Right cardiac atrium (tissue), 5 donors: ENCODE results near the gene AGRN. TPM values are rescaled to one million over a fixed set of nuclear protein-coding genes. Genes with fewer than 3 reads are reported as not detected.
A peak's percentile ranks its signal among the peaks of the same experiment; 100 is the strongest.

Experiments used
- ATAC-seq, 2 donors: fragments of 200-7000 bp; cut with Tn5 transposase; one replicate each; pipeline versions ENCODE4 v1.8.0 to v1.9.1; 2020; ENCODE audit warnings: moderate library complexity in 2 of 2, mild to moderate bottlenecking in 1 of 2
- DNase-seq, 3 donors: peaks; one replicate each; pipeline ENCODE4 v3.0.0-alpha.2; 2020
- H3K27ac ChIP-seq: one replicate; pipeline ENCODE4 v1.5.1; 2013; ENCODE audit warnings: mild to moderate bottlenecking, low read length, control low read depth, moderate library complexity
- H3K27me3 ChIP-seq: one replicate; pipeline ENCODE4 v1.6.1; 2013; ENCODE audit not compliant: control insufficient read depth, insufficient read depth
- H3K4me1 ChIP-seq: one replicate; pipeline ENCODE4 v1.6.1; 2013; ENCODE audit warnings: low read length; ENCODE audit not compliant: control insufficient read depth, insufficient read depth
- H3K4me3 ChIP-seq: one replicate; pipeline ENCODE4 v1.5.1; 2013; ENCODE audit warnings: low read length, control low read depth
- H3K9me3 ChIP-seq: one replicate; pipeline ENCODE4 v1.6.1; 2013; ENCODE audit warnings: low read length; ENCODE audit not compliant: control insufficient read depth
- WGBS: extraction: QIAGEN DNeasy Blood & Tissue Kit; methylation state at CpG from one replicate; pipeline ENCODE4 v1.1.7; 2013; 5-methylcytosine and 5-hydroxymethylcytosine counted together
- intact Hi-C, 4 donors: fragments of 100-400 bp; cut with DNase I; formaldehyde crosslinking; loops; one replicate each; pipeline versions ENCODE4 v1.11.0 to v1.14.0; 2022 to 2023
- polyA plus RNA-seq: library from polyadenylated mRNA; stranded (reverse); fragments of 200-250 nt; gene quantifications from one replicate; pipeline ENCODE4 v1.2.3, GENCODE V29; 2013
- total RNA-seq, 4 donors: library from RNA; stranded (reverse); fragmentation: NEBNext Ultra II Directional; extraction: Animal tissue kit (Norgen Biotek cat#: 25700); gene quantifications; one replicate each; pipeline ENCODE4 v1.2.1, GENCODE V29; 2021
- donor health status: healthy with polysubstance abuse.
- donor health status: DM: no; HTN: yes; CAD: no.
- donor health status: DM: no; HTN: no; CAD: no.
- donor health status: DM: no; HTN: yes; CAD: no; lungs with severe emphysema.
- donor health status: DM: yes; HTN: yes; CAD: no.

Gene AGRN
- total and polyA plus RNA-seq, 5 donors, result 12.0 to 26.4 (median 19.3) TPM

DNA sequence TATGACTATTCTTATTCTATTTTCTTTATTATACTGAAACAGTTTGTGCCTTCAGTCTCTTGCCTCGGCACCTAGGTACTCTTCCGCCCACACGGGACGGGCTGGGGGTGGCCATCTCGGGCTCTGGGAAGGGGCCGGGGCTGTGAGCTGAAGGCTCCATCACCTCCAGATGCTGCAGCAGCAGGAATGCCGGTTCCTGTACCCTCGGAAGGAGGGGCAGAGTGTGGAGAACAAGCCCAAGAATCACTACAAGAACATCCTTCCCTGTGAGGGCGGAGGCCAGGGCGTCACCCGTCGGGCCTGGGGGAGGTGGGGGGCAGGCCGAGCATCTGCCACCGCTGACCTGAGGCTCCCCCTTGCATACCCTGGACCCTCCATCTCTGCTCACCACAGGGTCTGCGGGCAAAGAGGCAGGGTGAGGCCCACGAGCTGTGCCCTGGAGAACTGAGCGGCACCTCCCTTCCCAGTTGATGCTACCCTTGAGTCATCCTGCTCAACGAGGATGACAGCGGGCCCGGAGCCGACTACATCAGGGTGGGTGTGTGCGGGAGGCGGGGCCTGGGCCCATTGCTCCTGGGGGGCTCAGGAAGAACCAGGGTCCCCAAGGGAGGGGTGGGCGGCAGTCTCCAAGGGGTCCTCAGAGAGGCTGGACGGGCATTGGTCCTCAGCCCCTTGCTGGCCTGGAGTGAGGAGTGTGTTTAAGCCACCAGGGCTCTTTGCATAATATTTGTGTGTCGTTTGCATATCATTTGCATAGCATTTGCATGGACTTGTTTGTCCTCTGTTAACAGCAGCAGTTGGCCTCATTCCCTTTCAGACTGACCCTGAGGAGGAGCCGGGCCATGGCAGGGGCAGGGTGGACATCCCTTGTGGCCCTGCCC is 46.7 kb downstream of the AGRN start:
- ATAC-seq (no peak), DNase-seq (no peak)
- Histone ChIP-seq H3K4me1 (no peaks in the 10 kb centered on the region), H3K27me3 (no peaks in the 10 kb centered on the region), H3K9me3 (no peaks in the 10 kb centered on the region), H3K4me3 (no peak overlapping the region), H3K27ac (no peak overlapping the region)
- intact Hi-C loops, result no loop called here
- WGBS, result 62% methylated on average over 27 of the region's 27 CpGs

DNA sequence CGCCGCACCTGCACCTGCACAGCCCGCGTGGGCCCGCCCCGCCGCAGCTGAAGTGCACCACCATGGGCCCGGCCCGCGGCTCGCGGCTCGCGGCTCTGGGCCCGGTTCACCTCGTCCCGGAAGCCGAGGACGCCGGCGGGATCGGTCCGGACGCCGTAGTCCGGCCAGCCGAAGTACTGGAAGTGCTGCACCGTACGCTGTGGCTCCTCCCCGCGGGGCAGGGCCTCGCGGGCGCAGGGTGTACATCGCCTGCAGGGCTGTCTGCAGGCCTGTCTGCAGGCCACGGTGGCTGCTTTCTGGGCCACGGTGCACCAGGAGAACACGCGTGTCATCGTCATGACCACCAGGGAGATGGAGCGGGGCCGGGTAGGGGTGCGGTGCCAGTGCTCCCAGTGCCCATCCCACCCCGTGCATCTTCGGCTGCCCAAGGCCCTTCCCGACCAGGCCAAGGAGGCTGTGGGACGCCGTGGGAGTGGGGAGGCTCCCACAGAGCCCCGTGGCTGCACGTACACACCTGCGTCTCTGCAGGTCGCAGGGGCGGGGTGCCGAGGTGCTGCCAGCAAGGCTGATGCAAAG is 47.5 kb downstream of the AGRN start:
- H3K27me3 ChIP-seq, result no peaks in the 10 kb centered on the region
- intact Hi-C loops, result no loop called here

DNA sequence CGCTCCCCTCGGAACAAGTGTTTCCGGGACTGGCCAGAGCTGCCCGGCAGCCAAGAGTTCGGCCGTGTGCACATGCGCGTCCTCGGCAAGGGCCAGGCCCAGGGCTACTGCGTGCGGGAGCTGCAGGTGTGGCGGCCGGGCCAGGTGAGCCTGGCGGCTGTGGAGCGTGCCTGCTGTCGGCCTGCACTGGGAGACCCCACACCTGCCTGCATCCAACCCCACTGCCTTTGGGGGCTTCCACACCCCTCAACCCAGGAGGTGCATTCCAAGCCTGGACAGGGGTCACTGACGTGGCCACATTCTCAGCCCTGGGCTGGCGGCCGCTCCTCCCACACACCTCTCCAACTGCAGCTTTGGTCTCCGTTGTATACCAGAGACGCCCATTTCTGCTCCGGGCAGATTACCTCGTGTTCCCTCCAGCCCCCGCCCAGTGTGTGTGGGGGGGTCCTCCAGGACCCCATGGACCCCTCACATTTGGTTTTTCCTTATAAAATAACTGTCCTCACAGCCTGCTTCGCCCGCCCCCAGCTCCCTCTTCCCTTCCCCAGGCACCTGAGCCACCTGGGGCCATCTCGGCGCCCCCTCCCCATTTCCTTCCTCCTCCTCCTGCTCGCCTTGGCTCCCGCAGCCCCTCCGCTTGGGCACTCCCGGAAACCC is 48.1 kb downstream of the AGRN start:
- Histone ChIP-seq H3K27ac (no peak overlapping the region), H3K4me3 (no peak overlapping the region), H3K9me3 (no peaks in the 10 kb centered on the region), H3K27me3 (no peaks in the 10 kb centered on the region), H3K4me1 (no peaks in the 10 kb centered on the region)
- no peak for DNase-seq
- WGBS, result 47% methylated on average over 32 of the region's 32 CpGs
- intact Hi-C loops, result no loop called here
- ATAC-seq, result no peak

More for the DNA sequence above, 47.5 kb downstream of the AGRN start:
- no peak overlapping the region for H3K4me3 ChIP-seq
- H3K4me1 ChIP-seq, result no peaks in the 10 kb centered on the region
- H3K9me3 ChIP-seq, result no peaks in the 10 kb centered on the region
- no peak for DNase-seq
- ATAC-seq, result no peak
- H3K27ac ChIP-seq, result no peak overlapping the region
- 86% methylated on average over 54 of the region's 54 CpGs for WGBS

DNA sequence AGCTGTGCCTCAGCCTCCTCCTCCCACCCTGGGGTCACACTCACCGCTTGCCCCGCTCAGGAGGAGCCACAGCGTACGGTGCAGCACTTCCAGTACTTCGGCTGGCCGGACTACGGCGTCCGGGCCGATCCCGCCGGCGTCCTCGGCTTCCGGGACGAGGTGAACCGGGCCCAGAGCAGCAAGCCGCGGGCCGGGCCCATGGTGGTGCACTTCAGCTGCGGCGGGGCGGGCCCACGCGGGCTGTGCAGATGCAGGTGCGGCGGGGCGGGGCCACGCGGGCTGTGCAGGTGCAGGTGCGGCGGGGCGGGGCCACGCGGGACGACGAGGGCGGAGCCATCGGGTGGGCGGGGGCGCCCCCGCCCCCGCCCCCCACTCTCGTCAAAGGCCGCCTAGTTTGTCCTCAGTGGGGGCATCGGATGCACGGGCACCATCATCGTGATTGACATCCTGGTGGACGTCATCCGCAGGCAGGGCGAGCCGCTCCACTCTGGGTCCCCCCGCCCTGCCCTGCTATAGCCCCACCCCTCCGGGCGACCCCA is 48.7 kb downstream of the AGRN start:
- DNase-seq (no peak), ATAC-seq (peak in 1 of 2 donors; percentile 14)
- Histone ChIP-seq H3K27me3 (no peaks in the 10 kb centered on the region), H3K4me1 (no peaks in the 10 kb centered on the region), H3K9me3 (no peaks in the 10 kb centered on the region), H3K27ac (no peak overlapping the region), H3K4me3 (peak overlapping the region; percentile 32)
- 2% methylated on average over 55 of the region's 55 CpGs for WGBS
- intact Hi-C loops, result no loop called here

DNA sequence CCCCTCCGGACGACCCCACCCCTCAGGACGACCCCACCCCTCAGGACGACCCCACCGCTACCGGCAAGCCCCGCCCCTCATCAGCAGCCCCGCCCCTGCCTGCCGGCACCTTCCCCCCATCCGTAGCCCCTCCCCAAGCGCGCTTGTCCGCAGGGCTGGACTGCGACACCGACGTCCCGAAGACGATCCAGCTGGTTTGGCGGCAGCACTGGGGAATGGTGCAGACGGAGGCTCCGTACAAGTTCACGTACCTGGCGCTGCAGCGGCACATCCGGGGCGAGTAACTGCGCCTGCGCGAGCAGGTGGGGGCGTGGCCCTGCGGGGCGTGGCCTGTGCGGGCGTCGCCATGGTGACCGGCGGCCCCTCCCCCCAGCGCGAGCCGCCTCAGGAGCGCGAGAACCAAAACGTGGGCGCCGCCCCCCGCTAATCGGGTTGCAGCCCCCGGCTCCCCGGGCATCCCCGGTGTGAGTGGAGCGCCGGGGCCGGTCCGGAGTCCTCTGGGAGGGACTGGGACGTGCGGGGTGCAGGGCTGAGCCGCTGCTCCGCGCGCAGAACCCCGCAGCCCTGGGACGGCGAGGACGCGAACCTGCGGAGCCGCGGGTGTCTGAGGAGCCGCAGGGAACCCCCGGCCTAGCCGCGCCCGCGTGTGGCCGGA is 49.3 kb downstream of the AGRN start:
- ATAC-seq, result peak; percentile 60 to 68
- intact Hi-C loops, result no loop called here
- H3K4me3 ChIP-seq, result peak overlapping the region; percentile 32
- H3K9me3 ChIP-seq, result no peaks in the 10 kb centered on the region
- WGBS, result 4% methylated on average over 75 of the region's 75 CpGs
- H3K4me1 ChIP-seq, result no peaks in the 10 kb centered on the region
- peak; percentile 69 to 88 (median 86) for DNase-seq
- H3K27ac ChIP-seq, result no peak overlapping the region
- no peaks in the 10 kb centered on the region for H3K27me3 ChIP-seq

DNA sequence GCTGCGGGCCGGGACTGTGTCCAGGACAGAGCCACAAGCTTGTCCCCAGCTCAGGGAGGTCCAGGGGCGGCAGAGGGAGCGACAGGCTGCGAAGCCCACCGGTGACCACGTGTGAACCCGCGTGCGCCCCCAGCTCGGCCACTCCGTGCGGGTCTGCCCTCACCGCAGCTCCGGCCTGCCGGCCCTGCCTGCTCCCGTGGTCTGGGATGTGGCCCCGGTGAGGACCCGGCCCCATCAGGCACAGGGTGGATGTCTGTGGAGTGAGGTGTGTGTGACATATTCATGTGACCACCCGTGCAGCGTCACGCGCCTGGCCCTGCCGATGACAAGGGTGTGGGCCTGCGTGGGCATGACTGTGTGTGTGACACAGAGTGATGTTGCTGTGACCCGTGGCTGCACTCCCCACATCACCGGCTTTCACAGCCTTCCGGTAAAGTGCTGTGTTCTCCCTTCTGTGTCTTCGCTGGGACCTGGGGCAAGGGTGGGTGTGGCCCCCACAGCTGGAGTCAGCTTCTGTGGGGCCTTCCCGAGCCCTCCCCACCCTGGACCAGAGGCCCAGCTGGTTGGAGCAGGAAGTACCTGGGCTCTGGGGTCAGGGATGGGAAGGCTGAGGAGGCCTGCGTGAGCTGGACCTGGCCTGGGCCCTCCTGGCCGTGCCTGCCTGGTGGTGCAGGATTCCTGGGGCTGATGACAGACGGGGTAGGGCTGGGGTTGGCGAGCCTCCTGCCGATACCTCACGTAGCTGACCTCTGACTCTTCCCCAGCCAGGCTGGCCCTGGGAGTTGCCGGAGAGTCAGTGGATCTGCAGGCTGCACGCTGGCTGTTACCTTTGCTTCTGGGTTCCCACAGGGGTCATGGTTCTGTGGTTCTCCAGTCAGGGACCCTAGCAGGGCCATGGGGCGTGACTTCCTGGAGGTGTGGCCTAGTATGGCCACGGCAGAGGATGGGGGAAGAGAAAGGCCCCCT is 50.1 kb downstream of the AGRN start:
- no peaks in the 10 kb centered on the region for H3K27me3 ChIP-seq
- no peaks in the 10 kb centered on the region for H3K4me1 ChIP-seq
- H3K27ac ChIP-seq, result no peak overlapping the region
- H3K4me3 ChIP-seq, result no peak overlapping the region
- intact Hi-C loops, result no loop called here
- ATAC-seq (peak; percentile 9 to 13), DNase-seq (peak in 1 of 3 donors; percentile 50)
- WGBS, result 59% methylated on average over 40 of the region's 40 CpGs
- H3K9me3 ChIP-seq, result no peaks in the 10 kb centered on the region

DNA sequence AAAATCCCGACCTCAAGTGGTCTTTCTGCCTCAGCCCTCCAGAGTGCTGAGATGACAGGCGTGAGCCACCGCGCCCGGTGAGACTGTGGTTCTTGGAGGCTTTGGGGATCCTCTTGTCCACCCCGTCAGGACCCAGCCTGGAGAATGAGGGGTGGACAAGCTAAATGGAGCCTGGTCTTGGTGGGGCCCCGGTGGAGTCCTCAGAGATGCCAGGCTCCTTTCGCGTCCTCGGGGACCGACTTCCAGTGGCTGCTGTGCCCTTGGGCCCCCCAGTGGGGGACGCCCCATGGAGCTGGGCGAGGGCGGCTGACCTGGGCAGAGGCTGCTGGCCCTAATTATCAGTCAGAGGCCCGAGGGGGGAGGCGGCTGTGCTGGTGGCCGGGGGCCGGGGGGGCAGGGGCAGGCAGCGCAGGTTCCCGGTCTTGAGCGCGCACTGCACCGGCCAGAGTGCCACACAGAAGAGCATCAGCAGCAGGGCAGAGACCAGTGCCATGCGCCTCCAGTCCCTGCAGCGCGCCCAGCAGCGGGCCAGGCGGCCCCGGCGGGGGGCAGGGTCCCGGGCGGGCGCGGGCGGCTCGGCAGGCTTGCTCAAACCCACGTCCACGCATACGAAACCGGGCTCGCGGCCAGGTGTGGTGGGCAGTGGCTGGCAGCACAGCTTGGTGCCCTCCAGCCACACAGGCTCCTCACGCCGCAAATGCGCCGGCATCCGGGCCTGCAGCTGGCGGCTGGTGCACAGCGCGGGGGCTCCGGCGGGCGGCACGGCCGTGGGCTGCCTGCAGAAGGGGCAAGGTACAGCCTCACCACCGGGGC is 51.8 kb downstream of the AGRN start:
- H3K4me1 ChIP-seq, result no peaks in the 10 kb centered on the region
- H3K27ac ChIP-seq, result no peak overlapping the region
- 86% methylated on average over 56 of the region's 56 CpGs for WGBS
- no peaks in the 10 kb centered on the region for H3K9me3 ChIP-seq
- H3K4me3 ChIP-seq, result no peak overlapping the region
- no peaks in the 10 kb centered on the region for H3K27me3 ChIP-seq
- intact Hi-C loops, result no loop called here
- DNase-seq (peak in 2 of 3 donors; percentile 39 to 57), ATAC-seq (no peak)

DNA sequence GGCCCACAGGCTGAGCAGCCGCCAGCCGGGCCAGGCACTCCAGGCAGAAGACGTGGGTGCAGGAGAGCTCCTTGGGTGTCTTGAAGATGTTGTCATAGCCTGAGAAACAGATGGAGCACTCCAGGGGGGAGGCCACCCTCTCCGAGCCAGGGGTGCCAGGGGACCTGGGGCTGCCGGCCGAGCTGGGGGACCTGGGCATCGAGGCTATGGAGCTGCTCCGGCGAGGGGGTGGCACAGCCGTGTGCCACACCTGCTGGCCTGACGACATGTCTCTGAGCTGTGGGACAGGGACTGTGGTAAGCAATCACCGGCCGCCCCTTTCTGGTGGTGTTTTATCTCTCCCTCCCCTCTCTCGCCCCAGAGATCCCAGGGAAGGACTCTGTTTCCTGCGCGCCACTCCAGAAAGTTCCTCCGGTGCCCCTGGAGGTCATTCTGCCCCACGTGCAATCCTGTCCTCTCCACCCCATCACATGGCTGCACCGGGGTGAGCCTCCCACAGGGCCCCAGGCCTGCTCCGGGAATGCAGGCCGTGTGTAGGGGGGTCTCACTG is 52.5 kb downstream of the AGRN start:
- H3K27me3 ChIP-seq, result no peaks in the 10 kb centered on the region
- ATAC-seq (no peak), DNase-seq (peak in 2 of 3 donors; percentile 37)
- H3K27ac ChIP-seq, result no peak overlapping the region
- intact Hi-C loops, result no loop called here
- no peak overlapping the region for H3K4me3 ChIP-seq
- 69% methylated on average over 21 of the region's 21 CpGs for WGBS
- no peaks in the 10 kb centered on the region for H3K9me3 ChIP-seq
- H3K4me1 ChIP-seq, result no peaks in the 10 kb centered on the region
